Suprapubic skin (tissue), 4 donors: Measurements from ENCODE around the gene CADM2. TPM values are rescaled to one million over a fixed set of nuclear protein-coding genes. Genes with fewer than 3 reads are reported as not detected.

Source experiments
- DNase-seq, 2 donors: peaks; one replicate each; pipeline ENCODE4 v3.0.0-alpha.2; 2019; ENCODE audit warnings: low spot score in 2 of 2
- H3K27ac ChIP-seq: fragments of 200-600 bp; sonication (generic); one replicate; pipeline ENCODE4 v1.5.1; 2019
- H3K27me3 ChIP-seq: fragments of 200-600 bp; sonication (generic); one replicate; pipeline ENCODE4 v1.5.1; 2019
- H3K36me3 ChIP-seq: fragments of 200-600 bp; sonication (generic); one replicate; pipeline ENCODE4 v1.5.1; 2019
- H3K4me1 ChIP-seq: fragments of 200-600 bp; sonication (generic); one replicate; pipeline ENCODE4 v1.5.1; 2019
- H3K4me3 ChIP-seq: fragments of 200-600 bp; sonication (generic); one replicate; pipeline ENCODE4 v1.5.1; 2019; ENCODE audit warnings: mild to moderate bottlenecking
- H3K9me3 ChIP-seq: fragments of 200-600 bp; sonication (generic); one replicate; pipeline ENCODE4 v1.5.1; 2019
- EP300 ChIP-seq: sonication (generic); formaldehyde crosslinking; IDR thresholded peaks from one replicate; pipeline ENCODE4 v1.6.1; 2017; ENCODE audit warnings: antibody characterized with exemption
- POLR2A ChIP-seq, 2 donors: fragments of 450-650 bp; IDR thresholded peaks; one replicate each; pipeline ENCODE4 v1.6.1; 2017; ENCODE audit warnings: antibody characterized with exemption in 2 of 2, mild to moderate bottlenecking in 2 of 2, moderate library complexity in 2 of 2
- POLR2AphosphoS5 ChIP-seq, 3 donors: sonication (generic); formaldehyde crosslinking; IDR thresholded peaks; one replicate each; pipeline ENCODE4 v1.6.1; 2017; ENCODE audit warnings: antibody characterized with exemption in 3 of 3
- WGBS: methylation state at CpG from one replicate; pipeline ENCODE4 v1.1.5; 2018; 5-methylcytosine and 5-hydroxymethylcytosine counted together
- total RNA-seq, 4 donors: library from RNA; depleted of rRNA; stranded (reverse); fragments of >200 nt; gene quantifications; one replicate each; pipeline ENCODE4 v1.1.0, GENCODE V29; 2016
- TF ChIP-seq, protein P1 (sequence below), 2 donors: fragments of 200-600 bp in 1 of 2; fragments of 450-650 bp in 1 of 2; sonication (generic) in 1 of 2; IDR thresholded peaks; one replicate each; pipeline ENCODE4 v1.5.1; 2016 to 2019; ENCODE audit warnings: antibody characterized with exemption in 2 of 2, mild to moderate bottlenecking in 1 of 2, moderate library complexity in 1 of 2

CADM2 gene
- total RNA-seq, 4 donors from 2014 or later, result 0.68 to 2.8 (median 1.4) TPM

DNA sequence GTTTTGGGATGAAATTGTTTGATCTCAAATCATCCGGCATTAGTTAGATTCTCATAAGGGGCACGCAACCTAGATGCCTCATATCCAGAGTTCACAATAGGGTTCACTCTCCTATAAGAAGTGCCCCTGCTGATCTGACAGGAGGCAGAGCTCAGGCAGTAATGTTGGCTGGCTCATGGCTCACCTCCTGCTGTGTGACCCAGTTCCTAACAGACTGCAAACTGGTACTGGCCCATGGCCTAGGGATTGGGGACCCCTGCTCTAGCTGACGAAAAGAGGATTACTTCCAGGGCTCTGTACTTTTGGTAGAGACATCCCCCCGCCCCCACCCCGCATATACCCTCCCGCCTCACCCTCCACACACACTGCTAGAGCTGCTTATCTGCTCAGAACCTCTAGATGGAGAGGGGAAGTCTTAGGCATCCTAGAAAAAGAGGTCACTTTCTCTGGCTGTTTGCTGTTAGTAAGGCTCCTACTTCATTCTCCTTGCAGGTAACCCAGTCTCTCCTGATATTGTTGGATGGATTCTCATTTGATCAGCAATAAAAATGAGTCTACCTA lies 923.1 kb downstream of the CADM2 start:
- no peak for DNase-seq
- no peak overlapping the region for H3K27ac ChIP-seq
- H3K36me3 ChIP-seq, result no peaks in the 10 kb centered on the region
- no peak overlapping the region for H3K4me3 ChIP-seq
- H3K27me3 ChIP-seq, result no peaks in the 10 kb centered on the region
- TF ChIP-seq POLR2A (IDR thresholded peaks at IDR 0.05) (no peak), POLR2AphosphoS5 (IDR thresholded peaks at IDR 0.05) (no peak), EP300 (no peak)
- TF ChIP-seq, protein P1, sequence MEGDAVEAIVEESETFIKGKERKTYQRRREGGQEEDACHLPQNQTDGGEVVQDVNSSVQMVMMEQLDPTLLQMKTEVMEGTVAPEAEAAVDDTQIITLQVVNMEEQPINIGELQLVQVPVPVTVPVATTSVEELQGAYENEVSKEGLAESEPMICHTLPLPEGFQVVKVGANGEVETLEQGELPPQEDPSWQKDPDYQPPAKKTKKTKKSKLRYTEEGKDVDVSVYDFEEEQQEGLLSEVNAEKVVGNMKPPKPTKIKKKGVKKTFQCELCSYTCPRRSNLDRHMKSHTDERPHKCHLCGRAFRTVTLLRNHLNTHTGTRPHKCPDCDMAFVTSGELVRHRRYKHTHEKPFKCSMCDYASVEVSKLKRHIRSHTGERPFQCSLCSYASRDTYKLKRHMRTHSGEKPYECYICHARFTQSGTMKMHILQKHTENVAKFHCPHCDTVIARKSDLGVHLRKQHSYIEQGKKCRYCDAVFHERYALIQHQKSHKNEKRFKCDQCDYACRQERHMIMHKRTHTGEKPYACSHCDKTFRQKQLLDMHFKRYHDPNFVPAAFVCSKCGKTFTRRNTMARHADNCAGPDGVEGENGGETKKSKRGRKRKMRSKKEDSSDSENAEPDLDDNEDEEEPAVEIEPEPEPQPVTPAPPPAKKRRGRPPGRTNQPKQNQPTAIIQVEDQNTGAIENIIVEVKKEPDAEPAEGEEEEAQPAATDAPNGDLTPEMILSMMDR (IDR thresholded peaks at IDR 0.05), result no peak
- WGBS, result 90% methylated on average over 4 of the region's 6 CpGs
- H3K4me1 ChIP-seq, result no peaks in the 10 kb centered on the region
- no peaks in the 10 kb centered on the region for H3K9me3 ChIP-seq

DNA sequence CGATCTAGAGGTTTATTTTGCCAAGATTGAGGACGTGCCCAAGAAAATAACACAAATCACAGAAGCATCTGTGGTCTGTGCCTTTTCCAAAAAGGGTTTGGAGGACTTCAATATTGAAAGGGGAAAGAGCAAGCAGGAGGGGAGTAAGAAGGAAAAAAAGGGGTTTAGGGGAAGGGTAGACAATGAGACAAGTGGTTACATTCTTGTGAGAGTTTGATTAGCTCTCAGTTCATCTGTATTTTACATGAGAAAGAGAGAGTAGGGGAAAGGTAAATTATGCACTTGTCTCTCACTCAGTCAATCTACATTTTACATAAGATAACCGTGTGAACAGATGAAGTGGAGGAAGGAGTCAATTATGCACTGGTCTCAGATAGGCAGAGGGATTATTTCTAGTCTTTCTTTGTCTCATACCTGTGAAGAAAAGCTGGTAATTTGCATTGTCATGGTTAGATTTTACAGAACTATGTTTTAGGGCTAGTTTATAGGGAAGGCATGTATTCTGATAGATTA lies 931.3 kb downstream of the CADM2 start:
- Histone ChIP-seq H3K27me3 (no peaks in the 10 kb centered on the region), H3K9me3 (no peaks in the 10 kb centered on the region), H3K4me3 (no peak overlapping the region), H3K4me1 (no peaks in the 10 kb centered on the region), H3K36me3 (no peaks in the 10 kb centered on the region), H3K27ac (no peak overlapping the region)
- DNase-seq, result no peak
- WGBS, result 63% methylated on average over 3 of the region's 3 CpGs
- TF ChIP-seq, protein P1 (IDR thresholded peaks at IDR 0.05), result no peak
- no peak for TF ChIP-seq EP300
- no peak for TF ChIP-seq POLR2AphosphoS5 (IDR thresholded peaks at IDR 0.05)

DNA sequence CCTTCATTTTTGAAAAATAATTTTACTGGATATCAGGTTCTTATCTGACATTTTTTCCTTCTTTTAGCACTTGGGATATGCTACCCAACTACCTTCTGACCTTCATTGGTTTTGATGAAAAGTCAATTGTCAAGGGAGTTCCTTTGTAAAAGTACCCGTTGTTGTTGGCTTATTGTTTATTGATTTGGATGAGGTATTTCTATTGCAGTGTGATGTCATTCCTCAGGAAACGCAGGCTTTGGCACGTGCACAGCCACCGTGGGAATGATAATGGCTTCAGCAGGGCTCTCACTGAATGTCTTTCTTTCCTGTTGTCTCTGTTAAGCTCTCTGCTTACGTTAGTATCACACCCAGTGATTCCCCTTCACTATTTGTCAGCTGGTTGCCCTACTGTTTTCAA lies 944.6 kb downstream of the CADM2 start:
- no peak for TF ChIP-seq POLR2A (IDR thresholded peaks at IDR 0.05)
- TF ChIP-seq, protein P1 (IDR thresholded peaks at IDR 0.05), result no peak
- H3K27ac ChIP-seq, result no peak overlapping the region
- H3K4me1 ChIP-seq, result no peaks in the 10 kb centered on the region
- DNase-seq, result no peak
- H3K9me3 ChIP-seq, result no peaks in the 10 kb centered on the region
- H3K4me3 ChIP-seq, result no peak overlapping the region
- 66% methylated on average over 5 of the region's 5 CpGs for WGBS
- no peaks in the 10 kb centered on the region for H3K27me3 ChIP-seq
- no peaks in the 10 kb centered on the region for H3K36me3 ChIP-seq

DNA sequence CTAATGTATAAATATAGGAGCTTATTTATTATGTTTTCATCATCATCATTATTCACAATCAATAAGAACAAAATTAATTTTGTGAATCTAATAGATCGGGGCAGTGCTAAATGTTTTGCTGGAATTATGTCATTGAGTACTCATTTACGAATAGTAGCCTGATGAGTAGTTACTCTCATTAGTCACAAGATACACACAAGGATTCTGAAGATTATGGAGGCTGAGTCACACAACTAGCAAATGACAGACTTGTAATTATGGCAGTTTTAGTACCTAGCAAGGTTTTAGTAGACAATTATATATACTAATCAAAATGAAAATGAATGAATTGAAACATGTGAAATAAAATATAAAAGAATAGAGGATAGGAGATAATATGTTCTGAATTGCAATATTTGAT lies 954.2 kb downstream of the CADM2 start:
- Histone ChIP-seq H3K27me3 (no peaks in the 10 kb centered on the region), H3K36me3 (no peaks in the 10 kb centered on the region), H3K27ac (no peak overlapping the region), H3K9me3 (no peaks in the 10 kb centered on the region), H3K4me3 (no peak overlapping the region), H3K4me1 (no peaks in the 10 kb centered on the region)
- 81% methylated on average over 2 of the region's 2 CpGs for WGBS
- no peak for DNase-seq
- no peak for TF ChIP-seq POLR2A (IDR thresholded peaks at IDR 0.05)
- no peak for TF ChIP-seq EP300
- no peak for TF ChIP-seq POLR2AphosphoS5 (IDR thresholded peaks at IDR 0.05)
- TF ChIP-seq, protein P1 (IDR thresholded peaks at IDR 0.05), result no peak

DNA sequence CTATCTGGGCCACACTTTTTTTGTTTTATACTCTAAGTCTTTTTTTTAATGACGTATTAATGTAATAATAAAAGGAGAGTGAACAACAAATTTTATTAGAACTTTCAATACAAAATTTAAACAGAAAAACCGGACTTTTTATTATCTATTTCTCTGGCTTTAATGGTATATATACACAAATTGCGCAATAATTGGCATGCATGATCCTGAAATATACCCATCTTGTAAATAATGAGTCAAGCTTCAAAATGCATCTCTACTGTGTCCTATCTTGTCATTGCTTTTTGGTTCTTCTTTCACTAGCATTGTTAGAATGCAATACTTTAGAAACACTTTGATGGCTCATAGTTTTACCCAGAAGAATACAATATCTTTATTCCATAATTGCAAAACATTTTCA lies 963.6 kb downstream of the CADM2 start:
- DNase-seq, result no peak
- no peak for TF ChIP-seq POLR2AphosphoS5 (IDR thresholded peaks at IDR 0.05)
- no peak for TF ChIP-seq EP300
- no peak for TF ChIP-seq POLR2A (IDR thresholded peaks at IDR 0.05)
- TF ChIP-seq, protein P1 (IDR thresholded peaks at IDR 0.05), result no peak
- H3K4me1 ChIP-seq, result no peaks in the 10 kb centered on the region
- no peak overlapping the region for H3K27ac ChIP-seq
- H3K36me3 ChIP-seq, result no peaks in the 10 kb centered on the region
- H3K27me3 ChIP-seq, result no peaks in the 10 kb centered on the region
- H3K4me3 ChIP-seq, result no peak overlapping the region
- H3K9me3 ChIP-seq, result no peaks in the 10 kb centered on the region
- 89% methylated on average over 3 of the region's 3 CpGs for WGBS
